ENCODE measurements around the gene ZNF24.

ZNF24 gene

DNA sequence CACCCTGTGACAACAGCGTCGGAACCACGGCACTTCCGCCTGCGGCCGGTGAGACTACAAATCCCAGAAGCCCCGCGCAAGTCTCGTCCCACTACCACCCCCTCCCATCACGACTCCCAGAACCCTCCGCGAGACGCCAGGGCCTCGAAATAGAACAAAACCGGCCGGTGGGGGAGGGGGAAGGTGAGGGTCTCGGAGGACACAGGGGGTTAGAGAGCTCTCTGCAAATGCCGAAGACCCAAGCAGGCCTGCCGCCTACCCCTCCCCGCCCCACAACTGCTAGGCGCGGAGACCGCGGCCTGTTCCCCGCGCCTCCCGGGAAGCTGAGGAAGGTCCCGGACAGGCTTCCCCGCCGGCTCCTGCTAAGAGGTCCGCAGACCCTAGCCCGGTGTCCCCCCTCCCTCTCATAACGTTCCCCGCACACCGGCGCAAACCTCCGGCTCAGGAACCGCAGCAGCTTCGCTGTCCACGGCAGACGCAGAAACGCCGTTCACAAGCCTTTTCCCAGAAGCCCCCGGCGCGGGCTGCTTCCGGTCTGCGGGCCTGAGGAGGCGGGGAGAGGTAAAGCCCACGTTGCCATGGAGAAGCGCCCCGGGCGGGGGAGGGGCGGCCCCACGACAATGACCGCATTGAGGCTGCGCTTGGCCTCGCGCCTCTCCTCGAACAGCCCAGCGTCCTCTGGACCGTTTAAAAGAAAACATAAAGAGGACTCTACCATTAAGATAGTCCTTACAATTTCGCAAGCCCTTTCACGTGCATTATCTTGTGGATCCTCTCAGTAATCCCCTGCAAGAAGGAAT, at the start of gene ZNF24:
TSS of gene ZNF24 (minus strand) at position 485 of the 800 bp plus-strand sequence. CDS start 3,770 bp downstream, outside the sequence.
- DNase-seq = peak; percentile 95

DNA sequence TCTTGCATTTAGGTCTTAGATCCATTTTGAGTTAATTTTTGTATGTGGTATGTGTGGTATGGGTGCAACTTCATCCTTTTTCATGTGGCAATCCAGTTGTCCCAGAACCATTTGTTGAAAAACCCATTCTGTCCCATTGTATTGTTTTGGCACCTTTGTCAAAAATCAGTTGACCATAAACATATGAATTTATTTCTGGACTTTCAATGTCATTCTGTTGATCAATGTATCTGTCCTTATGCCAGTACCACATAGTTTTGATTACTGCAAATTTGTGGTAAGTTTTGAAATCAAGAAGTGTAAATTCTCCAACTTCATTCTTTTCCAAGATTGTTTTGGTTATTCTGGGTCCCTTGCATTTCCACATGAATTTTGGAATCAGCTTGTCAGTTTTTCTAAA, 49.5 kb upstream of the ZNF24 start:
- no peak for DNase-seq

DNA sequence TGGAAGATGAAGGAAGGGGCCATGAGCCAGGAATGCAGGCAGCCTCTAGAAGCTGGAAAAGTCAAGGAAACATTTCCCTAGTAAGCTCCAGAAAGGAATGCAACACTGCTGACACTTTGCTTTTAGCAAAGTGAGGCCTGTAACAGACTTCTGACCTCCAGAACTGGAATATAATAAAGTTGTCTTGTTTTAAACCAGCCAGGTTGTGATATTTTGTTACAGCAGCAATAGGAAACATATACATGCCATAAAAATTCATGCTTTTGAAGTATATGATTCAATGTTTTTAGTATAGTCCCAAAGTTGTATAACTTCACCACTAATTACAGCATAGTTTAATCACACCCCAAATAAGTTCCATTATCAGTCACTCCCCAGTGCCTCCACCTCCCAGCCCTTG, 48.2 kb upstream of the ZNF24 start:
- no peak for DNase-seq

DNA sequence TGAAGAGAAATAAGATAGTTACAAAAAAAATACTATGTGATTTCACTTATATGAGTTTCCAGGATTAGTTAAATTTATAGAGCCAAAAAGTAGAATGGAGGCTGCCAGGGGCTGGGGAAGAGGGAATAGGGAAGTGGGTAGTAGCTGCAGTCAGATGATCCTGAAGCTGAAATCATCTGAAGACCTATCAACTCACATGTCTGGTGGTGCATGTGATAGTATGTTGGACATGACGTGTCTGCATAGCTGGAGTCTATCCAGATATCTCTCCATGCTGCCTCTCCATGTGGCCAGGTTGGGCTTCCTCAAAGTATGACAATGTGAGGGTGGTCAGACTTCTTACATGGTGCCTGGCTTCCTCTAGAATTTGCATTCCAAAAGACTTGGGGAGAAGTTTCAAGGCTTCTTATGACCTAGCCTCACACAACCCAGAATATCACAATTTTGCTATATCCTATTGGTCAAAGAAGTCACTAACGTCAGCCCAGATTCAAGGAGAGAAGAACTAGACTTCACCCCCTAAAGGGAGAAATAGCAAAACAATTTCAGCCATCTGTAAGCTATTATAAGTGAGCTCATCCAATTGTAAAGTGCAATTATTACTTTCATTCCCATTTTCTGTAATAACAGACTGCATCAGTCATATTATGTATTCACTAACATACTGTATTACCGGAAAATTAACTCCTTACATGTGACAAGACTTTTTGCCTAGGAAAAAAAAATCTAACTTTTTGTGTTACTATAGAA, 46.9 kb upstream of the ZNF24 start:
- no peak for DNase-seq

DNA sequence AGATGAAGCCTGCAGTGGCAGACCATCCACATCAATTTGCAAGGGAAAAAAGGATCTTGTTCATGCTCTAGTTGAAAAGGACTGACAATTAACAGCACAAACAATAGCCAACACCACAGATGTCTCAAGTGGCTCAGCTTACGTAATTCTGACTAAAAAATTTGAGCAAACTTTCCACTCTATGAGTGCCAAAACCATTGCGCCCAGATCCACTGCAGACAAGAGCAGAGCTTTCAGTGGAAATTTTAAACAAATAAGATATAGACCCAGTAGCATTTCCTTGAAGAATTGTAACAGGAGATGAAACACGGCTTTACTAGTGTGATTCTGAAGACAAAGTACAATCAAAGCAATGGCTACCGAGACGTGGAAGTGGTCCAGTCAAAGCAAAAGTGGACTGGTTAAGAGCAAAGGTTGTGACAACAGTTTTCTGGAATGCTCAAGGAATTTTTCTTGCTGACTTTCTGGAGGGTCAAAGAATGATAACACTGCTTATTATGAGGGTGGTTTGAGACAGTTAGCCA, 44.9 kb upstream of the ZNF24 start:
- no peak for DNase-seq

DNA sequence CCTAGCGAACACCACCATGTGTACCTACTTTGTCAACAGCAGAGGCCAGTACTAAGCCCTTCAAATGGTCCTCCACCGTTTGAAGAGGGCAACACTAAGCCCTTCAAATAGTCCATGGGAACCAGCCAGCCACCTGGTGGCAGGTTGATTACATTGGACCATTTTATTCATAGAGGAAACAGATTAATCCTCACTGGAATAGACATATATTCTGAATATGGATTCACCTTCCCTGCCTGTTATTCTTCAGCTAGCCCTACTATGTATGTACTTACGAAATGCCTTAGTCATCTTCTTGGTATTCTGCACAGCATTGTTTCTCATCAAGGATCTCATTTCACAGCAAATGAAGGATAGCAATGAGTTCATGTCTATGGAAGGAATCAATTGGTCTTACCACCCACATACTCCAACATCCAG, 42.9 kb upstream of the ZNF24 start:
- no peak for DNase-seq

DNA sequence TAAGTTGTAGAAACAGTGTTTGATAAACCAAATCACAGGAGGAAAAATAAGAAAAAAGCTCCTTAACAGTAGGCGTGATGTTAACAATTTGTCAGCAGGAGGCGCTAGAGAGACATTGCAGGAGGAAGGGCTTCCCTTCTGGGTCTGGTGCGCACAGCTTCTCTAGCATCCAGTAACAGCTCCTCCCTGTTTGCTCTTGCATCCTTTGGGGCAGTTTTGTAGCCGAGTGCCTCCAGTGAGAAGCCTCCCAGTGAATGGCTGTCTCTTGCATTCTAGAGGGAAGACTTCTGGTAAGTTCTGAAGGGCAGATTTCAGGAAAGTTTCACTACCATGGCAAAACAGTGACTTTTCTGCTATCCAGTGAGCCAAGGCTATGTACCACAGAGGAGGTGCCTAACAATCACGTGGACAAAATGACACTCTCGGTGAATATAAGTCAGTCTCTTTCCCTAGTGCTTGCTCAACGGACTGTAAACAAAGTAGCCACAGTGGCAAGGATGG, 42.4 kb upstream of the ZNF24 start:
- DNase-seq = peak; percentile 66

DNA sequence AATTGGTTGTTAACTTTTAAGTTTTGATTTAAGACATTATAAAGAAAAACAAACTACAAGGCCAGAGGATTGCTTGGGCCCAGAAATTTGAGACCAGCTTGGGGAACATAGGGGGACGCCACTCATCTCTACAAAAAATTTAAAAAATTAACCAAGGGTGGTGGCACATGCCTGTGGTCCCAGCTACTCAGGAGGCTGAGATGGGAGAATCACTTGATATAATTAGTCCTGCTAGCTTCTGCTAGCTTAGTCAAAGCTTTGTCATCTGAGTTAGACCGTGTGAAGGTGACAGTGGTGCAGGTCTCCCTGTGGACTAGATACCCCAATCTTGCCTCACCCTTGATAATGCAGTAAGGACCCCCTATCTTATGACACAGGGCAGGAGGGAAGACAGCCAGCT, 38.9 kb upstream of the ZNF24 start:
- no peak for DNase-seq

DNA sequence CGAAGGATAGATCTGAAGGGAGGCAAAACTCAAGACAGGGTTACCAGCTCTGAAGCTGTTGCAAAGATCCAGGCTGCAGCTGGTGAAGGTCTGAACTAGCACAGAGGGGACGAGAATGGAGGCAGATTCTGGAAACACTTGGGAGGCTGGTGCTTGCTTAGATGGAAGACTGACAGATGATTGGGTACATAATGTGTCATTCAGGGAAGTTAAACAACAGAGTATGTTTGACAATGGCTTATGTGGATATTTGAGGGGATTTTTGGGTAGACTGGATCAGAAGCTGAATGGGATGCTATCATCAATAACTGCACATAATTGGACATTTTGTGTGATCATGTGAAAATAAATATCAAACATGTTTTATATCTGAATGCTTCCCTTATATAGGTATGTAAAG, 35.2 kb upstream of the ZNF24 start:
- no peak for DNase-seq

DNA sequence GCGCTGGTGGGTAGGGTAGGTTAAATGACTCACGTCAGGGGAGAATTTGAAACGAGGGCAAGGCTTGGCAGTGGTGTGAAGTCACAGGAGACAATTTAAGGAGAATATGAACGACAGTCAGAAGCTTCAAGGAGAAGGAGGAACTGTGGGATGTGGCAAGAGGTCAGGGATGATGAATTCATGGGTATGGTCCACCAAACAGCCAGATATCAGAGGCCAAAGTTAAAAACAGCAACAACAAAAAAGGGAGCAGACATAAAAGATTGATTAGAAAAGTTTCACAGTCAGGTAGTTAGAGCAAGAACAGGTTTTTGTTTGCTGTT, 34.3 kb upstream of the ZNF24 start:
- DNase-seq = no peak

DNA sequence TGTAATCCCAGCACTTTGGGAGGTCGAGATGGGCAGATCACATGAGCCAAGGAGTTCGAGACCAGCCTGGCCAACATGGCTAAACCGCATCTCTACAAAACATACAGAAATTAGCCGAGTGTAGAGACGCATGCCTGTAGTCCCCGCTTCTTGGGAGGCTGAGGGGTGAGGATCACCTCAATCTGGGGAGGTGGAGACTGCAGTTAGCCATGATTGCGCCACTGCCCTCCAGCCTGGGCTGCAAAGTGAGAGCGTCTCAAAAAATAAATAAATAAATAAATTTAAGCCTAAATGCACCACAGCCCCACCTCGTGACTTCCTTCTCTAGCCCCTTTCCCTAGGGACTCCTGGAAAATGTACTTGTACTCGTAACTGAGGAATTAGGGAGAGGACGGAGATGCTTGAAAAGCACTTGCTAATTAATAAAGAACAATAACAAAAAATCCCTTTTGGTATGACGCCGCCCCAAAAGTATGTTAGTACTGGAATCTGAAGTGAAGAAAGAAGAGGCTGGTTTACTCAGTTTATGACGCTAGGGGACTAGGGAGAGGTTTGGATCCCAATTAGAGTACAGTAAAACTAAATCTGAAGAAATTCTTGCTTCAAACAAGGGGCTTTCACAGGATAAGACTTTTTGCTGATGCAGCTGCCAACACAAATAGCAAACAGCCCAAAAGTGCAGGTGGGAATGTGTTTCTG, 33.8 kb upstream of the ZNF24 start:
- no peak for DNase-seq

DNA sequence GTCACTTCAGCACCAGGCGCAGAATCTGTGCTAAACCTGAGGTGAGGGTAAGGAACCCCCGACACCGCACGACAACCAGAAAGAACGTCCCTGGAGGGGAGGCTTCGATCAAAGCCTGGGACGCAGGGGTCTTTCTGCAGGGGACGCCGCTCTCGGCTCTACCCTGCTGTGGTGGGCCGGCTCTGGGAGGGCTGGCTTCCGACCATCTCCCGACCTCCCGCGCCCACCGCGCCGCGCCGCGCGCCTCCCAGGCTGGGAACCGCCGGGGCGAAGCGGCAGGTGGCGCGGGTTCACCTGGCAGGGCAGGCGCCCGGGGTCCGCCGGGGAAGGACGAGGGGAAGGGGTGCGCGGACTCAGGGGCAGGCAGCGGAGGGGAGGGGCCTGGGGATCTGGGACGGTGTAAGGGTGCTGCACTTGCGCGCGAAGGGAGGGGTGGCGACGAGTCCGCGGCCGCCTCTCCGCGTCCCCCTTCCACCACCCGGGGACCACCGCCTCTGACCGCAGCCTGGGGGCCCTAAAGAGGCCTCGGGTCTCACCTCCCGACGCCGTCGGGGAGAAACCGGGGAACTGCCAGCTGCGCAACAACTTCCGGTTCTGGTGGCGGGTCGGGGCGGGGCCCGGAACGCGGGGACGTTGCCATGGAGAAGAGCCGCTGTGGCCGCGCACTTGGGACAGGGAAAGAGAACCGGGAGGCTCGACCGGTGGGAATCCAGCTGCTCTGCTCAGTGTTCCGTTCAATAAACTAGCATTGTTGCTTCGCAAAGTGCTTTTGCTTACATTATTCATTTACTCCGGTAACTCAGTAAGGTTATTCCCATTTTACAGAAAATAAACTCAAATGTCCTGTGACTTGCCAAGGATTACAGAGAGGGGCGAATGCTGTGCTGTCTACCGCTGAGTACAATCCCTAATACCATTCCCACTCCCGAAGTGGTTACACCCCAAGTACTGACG, 32.8 kb upstream of the ZNF24 start, which contains the start of gene ZNF396:
TSS of gene ZNF396 (minus strand) at position 596 of the 954 bp plus-strand sequence. CDS start 3,045 bp downstream, outside the sequence.
- peak; percentile 68 for DNase-seq

DNA sequence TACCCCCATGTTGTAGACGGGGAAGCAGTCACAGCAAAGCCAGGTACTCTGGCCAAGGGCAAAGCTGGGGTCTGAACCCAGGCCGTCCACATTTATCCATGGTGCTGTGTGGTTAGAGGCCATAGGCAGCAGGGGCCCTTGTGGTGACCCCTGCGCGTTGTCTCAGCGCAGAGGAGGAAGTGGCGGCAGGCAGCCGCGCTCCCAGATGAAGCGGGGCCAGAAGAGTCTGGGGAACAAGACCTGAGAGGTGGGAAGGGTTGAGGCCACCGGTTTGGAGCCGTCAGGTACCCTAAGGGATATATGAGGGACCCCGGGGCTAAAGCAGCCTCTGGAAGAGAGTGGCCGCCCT, 32.1 kb upstream of the ZNF24 start:
- DNase-seq = peak; percentile 32

DNA sequence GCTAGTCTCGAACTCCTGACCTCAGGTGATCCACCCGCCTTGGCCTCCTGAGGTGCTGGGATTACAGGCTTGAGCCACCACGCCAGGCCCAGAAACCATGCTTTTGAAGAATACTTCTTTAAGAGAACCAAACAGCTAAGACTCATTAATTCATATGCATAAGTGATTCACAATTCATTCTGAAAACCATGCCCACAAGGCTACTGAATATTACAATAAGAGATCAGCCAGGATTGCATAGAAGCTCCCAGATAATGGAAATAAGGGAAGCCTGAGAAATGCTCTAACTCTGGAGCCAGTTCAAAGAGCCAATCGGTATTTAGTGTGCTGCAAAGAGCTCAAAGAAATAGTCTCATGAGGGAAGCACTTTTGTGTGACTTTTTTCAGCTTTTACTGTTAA, 30.5 kb upstream of the ZNF24 start:
- no peak for DNase-seq

DNA sequence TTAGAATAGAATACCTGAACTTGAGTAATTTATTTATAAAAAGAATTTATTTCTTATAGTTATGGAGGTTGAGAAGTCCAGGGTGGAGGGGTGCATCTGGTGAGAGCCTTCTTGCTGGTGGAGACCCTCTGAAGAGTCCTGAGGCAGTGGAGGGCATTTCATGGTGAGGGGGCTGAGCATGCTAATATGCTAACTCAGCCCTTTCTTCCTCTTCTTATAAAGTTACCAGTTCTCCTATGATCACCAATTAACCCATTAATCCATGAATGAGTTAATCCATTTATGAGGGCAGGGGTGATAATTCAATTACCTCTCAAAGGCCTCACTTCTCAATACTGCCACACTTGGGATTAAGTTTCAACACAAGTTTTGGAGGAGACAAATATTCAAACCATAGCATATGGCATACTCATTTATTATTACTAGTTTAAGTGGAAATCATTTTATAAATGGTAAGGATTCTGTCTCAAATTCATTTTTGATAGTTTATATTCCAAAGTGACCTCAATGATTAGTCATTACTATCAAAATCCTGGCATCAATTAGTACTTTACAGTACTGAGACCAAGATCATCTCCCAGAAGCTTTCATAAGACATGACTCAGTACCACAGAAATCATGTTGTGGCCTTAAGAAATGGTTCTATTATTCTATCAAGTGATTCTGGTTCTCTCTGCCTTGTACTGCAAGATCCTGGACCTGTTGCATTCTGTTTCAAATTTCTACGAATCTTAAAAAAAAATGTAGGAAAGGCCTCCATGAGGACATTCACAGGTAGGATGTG, 27.4 kb upstream of the ZNF24 start:
- no peak for DNase-seq

DNA sequence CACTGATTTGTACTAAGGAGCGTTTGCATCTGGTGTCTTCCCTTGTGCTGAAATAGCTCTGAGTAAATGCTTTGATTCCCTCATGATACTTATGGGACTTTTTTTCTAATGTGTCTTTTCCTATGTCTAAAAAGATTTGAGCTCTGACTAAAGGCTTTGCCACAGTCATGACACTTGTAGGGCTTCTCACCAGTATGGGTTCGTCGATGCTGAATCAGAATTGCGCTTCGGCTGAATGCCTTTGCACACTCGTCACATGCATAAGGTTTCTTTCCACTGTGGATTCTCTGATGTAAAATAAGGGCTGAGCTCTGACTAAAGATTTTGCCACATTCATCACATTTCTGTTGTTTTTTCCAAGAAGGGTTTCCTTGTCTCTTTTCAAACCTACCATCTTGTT, 24.9 kb upstream of the ZNF24 start:
- no peak for DNase-seq

DNA sequence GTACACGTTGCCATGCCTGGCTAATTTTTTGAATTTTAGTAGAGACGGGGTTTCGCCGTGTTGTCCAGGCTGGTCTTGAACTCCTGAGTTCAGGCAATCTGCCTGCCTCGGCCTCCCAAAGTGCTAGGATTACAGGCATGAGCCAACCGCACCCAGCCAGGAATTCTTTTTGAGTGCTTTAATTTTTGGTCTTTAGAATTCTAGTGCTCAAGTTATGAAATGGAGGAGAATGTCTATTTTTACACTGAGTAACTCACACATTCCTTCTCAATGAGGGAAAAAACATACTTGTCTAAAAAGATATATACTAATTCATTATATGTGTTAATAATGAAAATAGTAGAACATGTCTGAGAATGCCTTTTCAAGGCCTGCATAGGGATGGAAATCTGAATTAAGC, 24.4 kb upstream of the ZNF24 start:
- no peak for DNase-seq

DNA sequence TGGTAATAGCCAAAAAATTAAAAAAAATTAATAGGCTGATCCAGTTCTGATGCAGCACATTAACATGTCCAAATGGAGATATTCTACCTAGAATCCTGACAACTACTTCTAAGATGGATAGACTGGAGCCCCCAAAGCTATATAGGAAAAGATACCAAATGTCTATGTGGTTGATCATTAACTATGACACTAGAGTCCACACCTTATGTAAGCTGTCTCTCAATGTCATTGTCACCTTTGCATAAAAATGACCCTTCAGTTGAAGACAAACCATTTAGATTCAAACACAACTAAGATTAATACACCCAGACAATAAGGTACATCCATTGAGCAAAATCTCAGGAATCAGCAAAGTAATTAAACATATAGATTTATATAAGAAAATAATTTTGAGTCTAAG, 18.3 kb upstream of the ZNF24 start:
- no peak for DNase-seq

DNA sequence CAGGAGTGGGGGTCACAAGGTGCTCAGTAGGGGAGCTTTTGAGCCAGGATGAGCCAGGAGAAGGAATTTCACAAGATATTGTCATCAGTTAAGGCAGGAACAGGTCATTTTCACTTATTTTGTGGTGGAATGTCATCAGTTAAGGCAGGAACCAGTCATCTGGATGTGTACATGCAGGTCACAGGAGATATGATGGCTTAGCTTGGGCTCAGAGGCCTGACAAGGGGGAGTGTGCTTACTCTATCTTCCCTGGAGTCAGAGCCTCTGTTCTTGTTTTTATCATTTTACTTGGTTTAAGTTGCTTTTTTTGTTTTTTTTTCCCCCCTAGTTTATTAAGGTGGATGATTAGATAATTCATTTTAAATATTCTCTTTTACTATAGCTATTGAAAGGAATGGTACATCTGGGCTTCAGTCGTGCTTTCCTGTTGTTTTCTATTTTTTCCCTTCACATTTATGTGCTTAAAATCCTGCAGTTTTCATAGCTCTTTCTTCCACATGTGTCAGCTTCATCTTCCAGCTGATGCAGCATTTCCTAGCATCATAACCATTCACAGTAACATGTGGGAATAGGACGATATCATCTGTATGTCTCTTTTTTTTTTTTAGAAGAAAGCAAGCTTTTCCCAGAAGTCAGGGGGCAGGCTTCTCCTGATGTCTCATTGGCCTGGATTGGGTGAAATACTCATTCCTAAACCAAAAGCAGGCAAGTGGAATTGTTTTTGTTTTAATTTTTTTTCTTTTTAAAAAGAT, 17.5 kb upstream of the ZNF24 start:
- DNase-seq = no peak

DNA sequence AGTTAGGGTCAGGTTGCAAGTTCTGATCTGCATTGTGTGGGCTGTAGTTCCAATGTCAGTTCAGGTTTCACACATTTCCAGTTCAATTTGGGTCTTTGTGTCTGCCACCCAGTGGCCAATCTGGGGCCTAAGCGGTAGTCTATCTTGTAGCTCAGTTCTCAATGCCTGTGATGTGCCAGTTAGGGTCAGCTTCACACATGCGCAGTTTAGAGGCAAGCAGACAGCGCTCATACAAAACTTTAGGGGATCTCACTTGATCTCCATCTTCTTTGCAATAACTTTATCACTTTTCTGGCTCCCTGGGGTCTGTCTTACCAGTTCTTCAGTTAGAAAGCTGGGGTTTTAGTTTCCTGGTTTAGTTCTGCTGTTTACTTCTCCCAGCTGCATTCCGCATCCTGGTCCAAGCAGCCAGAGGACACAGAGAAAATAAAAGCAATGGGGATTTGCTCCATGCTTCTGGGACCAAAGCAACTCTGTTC, 11.0 kb upstream of the ZNF24 start:
- peak; percentile 77 for DNase-seq

All from CD4-positive, alpha-beta T cell treated with Interleukin-15 for 1 hour (primary cell).